ENCODE data around the gene CHMP6. TPM values are rescaled to one million over a fixed set of nuclear protein-coding genes. Genes with fewer than 3 reads are reported as not detected.

The CHMP6 gene
- total RNA-seq, 2 donors from 2014 or later, result 28.4 to 32.5 TPM

- H3K4me3 ChIP-seq (ENCODE audit: low read length), result no peak overlapping the region
- Mint-ChIP-seq H3K36me3 (ENCODE audit: low read depth) (peaks cover 3% of the 10 kb centered on the region), H3K4me3 (no peak overlapping the region), H3K27ac (no peak overlapping the region), H3K4me1 (peaks cover 5% of the 10 kb centered on the region), H3K27me3 (ENCODE audit: insufficient read depth) (no peaks in the 10 kb centered on the region), H3K9me3 (no peaks in the 10 kb centered on the region)
- no peak for DNase-seq
- H3K9me3 ChIP-seq (ENCODE audit: control insufficient read depth, low read length), result no peaks in the 10 kb centered on the region
- no peaks in the 10 kb centered on the region for H3K27me3 ChIP-seq (ENCODE audit: control insufficient read depth, insufficient read depth, low read length, poor library complexity, severe bottlenecking)
- WGBS, 2 experiments (ENCODE audit: insufficient coverage in 1 of 2, insufficient read length in 1 of 2), result 86 to 92% methylated on average over 1 to 7 of the region's 9 CpGs
- H3K36me3 ChIP-seq (ENCODE audit: control insufficient read depth, insufficient read depth, low read length), result no peaks in the 10 kb centered on the region
- H3K9ac ChIP-seq (ENCODE audit: extremely low read depth, low read length, poor library complexity, severe bottlenecking), result no peak overlapping the region
- no peak overlapping the region for H3K27ac ChIP-seq (ENCODE audit: low read depth, low read length)
- TF ChIP-seq, protein P1, sequence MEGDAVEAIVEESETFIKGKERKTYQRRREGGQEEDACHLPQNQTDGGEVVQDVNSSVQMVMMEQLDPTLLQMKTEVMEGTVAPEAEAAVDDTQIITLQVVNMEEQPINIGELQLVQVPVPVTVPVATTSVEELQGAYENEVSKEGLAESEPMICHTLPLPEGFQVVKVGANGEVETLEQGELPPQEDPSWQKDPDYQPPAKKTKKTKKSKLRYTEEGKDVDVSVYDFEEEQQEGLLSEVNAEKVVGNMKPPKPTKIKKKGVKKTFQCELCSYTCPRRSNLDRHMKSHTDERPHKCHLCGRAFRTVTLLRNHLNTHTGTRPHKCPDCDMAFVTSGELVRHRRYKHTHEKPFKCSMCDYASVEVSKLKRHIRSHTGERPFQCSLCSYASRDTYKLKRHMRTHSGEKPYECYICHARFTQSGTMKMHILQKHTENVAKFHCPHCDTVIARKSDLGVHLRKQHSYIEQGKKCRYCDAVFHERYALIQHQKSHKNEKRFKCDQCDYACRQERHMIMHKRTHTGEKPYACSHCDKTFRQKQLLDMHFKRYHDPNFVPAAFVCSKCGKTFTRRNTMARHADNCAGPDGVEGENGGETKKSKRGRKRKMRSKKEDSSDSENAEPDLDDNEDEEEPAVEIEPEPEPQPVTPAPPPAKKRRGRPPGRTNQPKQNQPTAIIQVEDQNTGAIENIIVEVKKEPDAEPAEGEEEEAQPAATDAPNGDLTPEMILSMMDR (conservative IDR thresholded peaks at IDR 0.05), result no peak
- no peaks in the 10 kb centered on the region for H3K4me1 ChIP-seq (ENCODE audit: control insufficient read depth, insufficient read depth, low read length)
Observed at GRCh38 chr17:81042606-81043005, 51.0 kb downstream of the CHMP6 start.

DNA sequence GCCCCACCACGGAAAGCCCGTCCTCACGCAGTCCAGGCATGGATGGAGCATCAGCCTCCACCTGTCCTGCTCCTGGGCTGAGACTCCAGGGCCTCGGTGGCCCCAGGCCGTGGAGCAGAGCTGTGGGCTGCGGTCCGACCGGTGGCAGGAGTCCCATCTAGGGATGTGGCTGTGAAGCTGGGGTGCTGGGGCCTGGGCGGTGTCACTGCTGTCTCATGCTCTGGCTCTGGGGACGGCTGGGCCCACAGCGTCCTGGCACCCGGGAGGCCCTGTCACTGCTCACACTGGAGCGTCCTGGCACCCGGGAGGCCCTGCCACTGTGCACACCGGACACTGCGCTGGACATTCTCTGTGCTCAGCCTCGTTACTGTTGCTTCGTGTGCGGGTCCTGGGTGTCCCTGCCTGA lies 51.7 kb downstream of the CHMP6 start:
- no peak overlapping the region for H3K4me3 Mint-ChIP-seq
- H3K4me3 ChIP-seq (ENCODE audit: low read length), result no peak overlapping the region

GRCh38 chr17:81043725-81044427 lies 52.2 kb downstream of the CHMP6 start:
- H3K27ac ChIP-seq (ENCODE audit: low read depth, low read length), result peak overlapping the region; percentile 53

More for the DNA sequence above, 51.7 kb downstream of the CHMP6 start:
- Histone ChIP-seq H3K9me3 (ENCODE audit: control insufficient read depth, low read length) (no peaks in the 10 kb centered on the region), H3K36me3 (ENCODE audit: control insufficient read depth, insufficient read depth, low read length) (no peaks in the 10 kb centered on the region), H3K27ac (ENCODE audit: low read depth, low read length) (peak overlapping the region; percentile 53), H3K9ac (ENCODE audit: extremely low read depth, low read length, poor library complexity, severe bottlenecking) (no peak overlapping the region), H3K4me1 (ENCODE audit: control insufficient read depth, insufficient read depth, low read length) (no peaks in the 10 kb centered on the region), H3K27me3 (ENCODE audit: control insufficient read depth, insufficient read depth, low read length, poor library complexity, severe bottlenecking) (no peaks in the 10 kb centered on the region)
- no peak for DNase-seq
- no peaks in the 10 kb centered on the region for H3K9me3 Mint-ChIP-seq
- H3K27me3 Mint-ChIP-seq (ENCODE audit: insufficient read depth), result no peaks in the 10 kb centered on the region
- peaks cover 5% of the 10 kb centered on the region for H3K4me1 Mint-ChIP-seq
- 93 to 98% methylated on average over 13 to 19 of the region's 19 CpGs for WGBS, 2 experiments (ENCODE audit: insufficient coverage in 1 of 2, insufficient read length in 1 of 2)
- H3K27ac Mint-ChIP-seq, result peak overlapping the region; percentile 80
- no peaks in the 10 kb centered on the region for H3K36me3 Mint-ChIP-seq (ENCODE audit: low read depth)
- TF ChIP-seq, protein P1 (conservative IDR thresholded peaks at IDR 0.05), result no peak

More at GRCh38 chr17:81043725-81044427, 52.2 kb downstream of the CHMP6 start:
- Histone ChIP-seq H3K9me3 (ENCODE audit: control insufficient read depth, low read length) (no peaks in the 10 kb centered on the region), H3K36me3 (ENCODE audit: control insufficient read depth, insufficient read depth, low read length) (no peaks in the 10 kb centered on the region), H3K9ac (ENCODE audit: extremely low read depth, low read length, poor library complexity, severe bottlenecking) (no peak overlapping the region), H3K4me1 (ENCODE audit: control insufficient read depth, insufficient read depth, low read length) (no peaks in the 10 kb centered on the region), H3K4me3 (ENCODE audit: low read length) (no peak overlapping the region), H3K27me3 (ENCODE audit: control insufficient read depth, insufficient read depth, low read length, poor library complexity, severe bottlenecking) (no peaks in the 10 kb centered on the region)
- whole genome bisulfite sequencing, 2 experiments (ENCODE audit: insufficient coverage in 1 of 2, insufficient read length in 1 of 2), result 85 to 87% methylated on average over 30 to 38 of the region's 38 CpGs
- Mint-ChIP-seq H3K27ac (peak overlapping the region; percentile 80), H3K4me3 (no peak overlapping the region), H3K9me3 (no peaks in the 10 kb centered on the region), H3K36me3 (ENCODE audit: low read depth) (no peaks in the 10 kb centered on the region), H3K27me3 (ENCODE audit: insufficient read depth) (no peaks in the 10 kb centered on the region), H3K4me1 (peaks cover 5% of the 10 kb centered on the region)
- TF ChIP-seq, protein P1 (conservative IDR thresholded peaks at IDR 0.05), result no peak
- peak; percentile 89 for DNase-seq
